Smooth muscle cell of the brain vasculature (primary cell): ENCODE measurements around the gene RD3L.

Source experiments
- DNase-seq: peaks from one replicate; pipeline ENCODE4 v3.0.0-alpha.2; 2012; ENCODE audit warnings: low read depth, low spot score

RD3L gene

GRCh38 chr14:103896578-103896977 lies 45.8 kb downstream of the RD3L start:
- DNase-seq = no peak

GRCh38 chr14:103894723-103895059 lies 47.6 kb downstream of the RD3L start:
- DNase-seq = no peak

GRCh38 chr14:103894034-103894722 lies 48.2 kb downstream of the RD3L start:
- DNase-seq = no peak

- DNase-seq = no peak
Measured at GRCh38 chr14:103892247-103892646, 50.1 kb downstream of the RD3L start.

GRCh38 chr14:103891667-103892215 lies 50.6 kb downstream of the RD3L start:
- DNase-seq = no peak

- no peak for DNase-seq
Measured at GRCh38 chr14:103890821-103891666, 51.3 kb downstream of the RD3L start.
